Astrocyte (in vitro differentiated cells and primary cell): ENCODE data around the gene AGPS. TPM values are rescaled to one million over a fixed set of nuclear protein-coding genes. Genes with fewer than 3 reads are reported as not detected.

Source experiments
- DNase-seq: peaks from one replicate; pipeline ENCODE4 v3.0.0-alpha.2; 2010; ENCODE audit warnings: low read depth
- FAIRE-seq: peaks from 2 replicates; lab custom pipeline; 2011; peaks lifted over from hg19 to GRCh38; lab: Jason Lieb, UNC
- H2AFZ ChIP-seq: 2 replicates; pipeline ENCODE4 v1.6.0; 2012; ENCODE audit warnings: low read depth, low read length, inconsistent platforms
- H3K27ac ChIP-seq: 2 replicates; pipeline ENCODE4 v1.5.1; 2011; ENCODE audit warnings: low read depth, low read length, inconsistent platforms
- H3K27me3 ChIP-seq: 2 replicates; pipeline ENCODE4 v1.6.0; 2011; ENCODE audit warnings: low read length, inconsistent platforms; ENCODE audit not compliant: insufficient read depth
- H3K36me3 ChIP-seq: 2 replicates; pipeline ENCODE4 v1.5.1; 2011; ENCODE audit warnings: low read length, inconsistent platforms; ENCODE audit not compliant: insufficient read depth
- H3K4me1 ChIP-seq: 2 replicates; pipeline ENCODE4 v1.5.1; 2011; ENCODE audit warnings: low read length, inconsistent platforms; ENCODE audit not compliant: insufficient read depth
- H3K4me2 ChIP-seq: 2 replicates; pipeline ENCODE4 v1.6.0; 2012; ENCODE audit warnings: low read length, inconsistent platforms
- H3K4me3 ChIP-seq: 2 replicates; pipeline ENCODE4 v1.5.1; 2011; ENCODE audit warnings: low read depth, mild to moderate bottlenecking, low read length, inconsistent platforms; ENCODE audit not compliant: insufficient read depth
- H3K79me2 ChIP-seq: 2 replicates; pipeline ENCODE4 v1.6.0; 2012; ENCODE audit warnings: mild to moderate bottlenecking, low read length, inconsistent platforms; ENCODE audit not compliant: insufficient read depth
- H3K9ac ChIP-seq: 2 replicates; pipeline ENCODE4 v1.6.0; 2012; ENCODE audit warnings: mild to moderate bottlenecking, low read length, inconsistent platforms
- H3K9me3 ChIP-seq: 2 replicates; pipeline ENCODE4 v1.5.1; 2012; ENCODE audit warnings: low read depth, mild to moderate bottlenecking, low read length, inconsistent platforms; ENCODE audit not compliant: insufficient read depth
- H4K20me1 ChIP-seq: 2 replicates; pipeline ENCODE4 v1.6.0; 2012; ENCODE audit warnings: low read length, inconsistent platforms; ENCODE audit not compliant: insufficient read depth
- H3K27ac Mint-ChIP-seq: one replicate; pipeline ENCODE4 v1.8.0; 2021; ENCODE audit warnings: mild to moderate bottlenecking, mixed read lengths; ENCODE audit not compliant: unreplicated experiment
- H3K27me3 Mint-ChIP-seq: one replicate; pipeline ENCODE4 v1.8.0; 2021; ENCODE audit warnings: low read depth, mixed read lengths; ENCODE audit not compliant: unreplicated experiment
- H3K36me3 Mint-ChIP-seq: one replicate; pipeline ENCODE4 v1.8.0; 2021; ENCODE audit warnings: low read depth, mixed read lengths; ENCODE audit not compliant: unreplicated experiment
- H3K4me1 Mint-ChIP-seq: one replicate; pipeline ENCODE4 v1.8.0; 2021; ENCODE audit warnings: low read depth, mixed read lengths; ENCODE audit not compliant: unreplicated experiment
- H3K4me3 Mint-ChIP-seq: one replicate; pipeline ENCODE4 v1.8.0; 2021; ENCODE audit warnings: mild to moderate bottlenecking, moderate library complexity, mixed read lengths; ENCODE audit not compliant: unreplicated experiment
- H3K9me3 Mint-ChIP-seq: one replicate; pipeline ENCODE4 v1.8.0; 2021; ENCODE audit warnings: mild to moderate bottlenecking, mixed read lengths; ENCODE audit not compliant: unreplicated experiment
- CTCF ChIP-seq: IDR thresholded peaks from 2 replicates; pipeline ENCODE4 v1.5.1; 2011; ENCODE audit warnings: low read depth, mild to moderate bottlenecking, inconsistent platforms, low read length, moderate library complexity; ENCODE audit not compliant: insufficient read depth
- EZH2 ChIP-seq: IDR thresholded peaks from 2 replicates; pipeline ENCODE4 v1.6.1; 2012; ENCODE audit warnings: mild to moderate bottlenecking, low read length, inconsistent platforms; ENCODE audit not compliant: insufficient read depth
- total RNA-seq: library from RNA; stranded (reverse); gene quantifications from 2 replicates; pipeline ENCODE4 v1.2.1, GENCODE V29; 2021

Gene AGPS
- total RNA-seq, 1 donor from 2014 or later = 66.2 TPM

GRCh38 chr2:177531706-177532105 lies 139.1 kb downstream of the AGPS start:
- H3K9me3 Mint-ChIP-seq = no peaks in the 10 kb centered on the region
- Histone ChIP-seq H3K4me2 (no peak overlapping the region), H3K27me3 (no peaks in the 10 kb centered on the region), H3K9me3 (no peaks in the 10 kb centered on the region), H3K36me3 (no peaks in the 10 kb centered on the region), H3K4me3 (no peak overlapping the region), H4K20me1 (no peaks in the 10 kb centered on the region), H3K4me1 (no peaks in the 10 kb centered on the region), H3K9ac (no peak overlapping the region), H3K79me2 (no peaks in the 10 kb centered on the region), H2AFZ (no peak overlapping the region), H3K27ac (no peak overlapping the region)
- FAIRE-seq (no peak), DNase-seq (no peak)
- H3K27me3 Mint-ChIP-seq = no peaks in the 10 kb centered on the region
- H3K4me1 Mint-ChIP-seq = no peaks in the 10 kb centered on the region
- H3K4me3 Mint-ChIP-seq = no peak overlapping the region
- TF ChIP-seq CTCF (no peak), EZH2 (no peak)
- H3K27ac Mint-ChIP-seq = no peak overlapping the region
- no peaks in the 10 kb centered on the region for H3K36me3 Mint-ChIP-seq

- H3K4me1 Mint-ChIP-seq = no peaks in the 10 kb centered on the region
- no peak overlapping the region for H3K4me3 Mint-ChIP-seq
- H3K9me3 Mint-ChIP-seq = no peaks in the 10 kb centered on the region
These were observed 140.0 kb downstream of the AGPS start for GRCh38 chr2:177532567-177532966.

More at GRCh38 chr2:177532567-177532966, 140.0 kb downstream of the AGPS start:
- Histone ChIP-seq H3K9me3 (no peaks in the 10 kb centered on the region), H4K20me1 (no peaks in the 10 kb centered on the region), H3K27ac (no peak overlapping the region), H3K79me2 (no peaks in the 10 kb centered on the region), H3K4me2 (no peak overlapping the region), H3K4me3 (no peak overlapping the region), H3K27me3 (no peaks in the 10 kb centered on the region), H2AFZ (no peak overlapping the region), H3K36me3 (no peaks in the 10 kb centered on the region), H3K4me1 (no peaks in the 10 kb centered on the region), H3K9ac (no peak overlapping the region)
- Mint-ChIP-seq H3K36me3 (no peaks in the 10 kb centered on the region), H3K27ac (no peak overlapping the region), H3K27me3 (no peaks in the 10 kb centered on the region)
- TF ChIP-seq EZH2 (no peak), CTCF (no peak)
- FAIRE-seq (no peak), DNase-seq (no peak)
